GM12891 (cell line): ENCODE data around the gene FUT4.

Experiments used
- POLR2A ChIP-seq: IDR thresholded peaks from 2 replicates; pipeline ENCODE4 v1.6.1; 2011; ENCODE audit warnings: low read depth, low read length, control low read depth
- POLR2AphosphoS5 ChIP-seq: IDR thresholded peaks from 2 replicates; pipeline ENCODE4 v1.6.1; 2011; ENCODE audit warnings: low read depth, low read length, control low read depth
- SPI1 ChIP-seq: IDR thresholded peaks from 2 replicates; pipeline ENCODE4 v1.6.1; 2011; ENCODE audit warnings: low read depth, low read length, control low read depth
- TAF1 ChIP-seq: IDR thresholded peaks from 2 replicates; pipeline ENCODE4 v1.6.1; 2011; ENCODE audit warnings: low read depth, low read length, control low read depth

DNA sequence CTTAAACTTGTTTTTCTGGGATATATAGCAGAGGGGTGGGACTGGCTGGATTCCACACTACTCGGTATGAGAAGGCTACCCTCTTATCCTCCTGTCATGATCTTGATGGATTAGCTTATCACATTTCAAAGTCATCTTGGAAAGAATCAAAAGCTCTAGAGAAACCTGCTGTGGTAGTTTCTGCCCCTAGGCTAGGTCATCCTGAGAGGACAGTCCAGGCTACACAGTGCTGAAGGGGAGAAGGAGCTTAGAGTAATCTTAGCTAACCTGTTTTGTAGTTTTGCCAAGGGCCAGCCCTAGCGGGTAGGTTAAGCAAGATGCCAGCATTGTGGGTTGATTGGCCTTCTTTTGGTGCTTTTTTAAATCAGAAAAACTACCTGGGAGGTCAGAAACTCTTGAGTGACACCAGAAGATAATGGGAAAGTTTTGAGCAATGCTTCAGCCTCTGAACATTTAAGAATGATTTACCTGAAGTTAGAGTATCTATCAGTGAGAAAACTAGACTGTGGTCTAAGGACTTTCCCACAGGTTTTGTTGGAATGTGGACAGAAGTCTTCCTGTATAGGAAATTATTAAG lies 44.7 kb downstream of the FUT4 start:
- no peak for TF ChIP-seq POLR2A
- TF ChIP-seq POLR2AphosphoS5 = no peak
- TF ChIP-seq SPI1 = no peak
- no peak for TF ChIP-seq TAF1
